ENCODE data around the gene HUNK.

DNA sequence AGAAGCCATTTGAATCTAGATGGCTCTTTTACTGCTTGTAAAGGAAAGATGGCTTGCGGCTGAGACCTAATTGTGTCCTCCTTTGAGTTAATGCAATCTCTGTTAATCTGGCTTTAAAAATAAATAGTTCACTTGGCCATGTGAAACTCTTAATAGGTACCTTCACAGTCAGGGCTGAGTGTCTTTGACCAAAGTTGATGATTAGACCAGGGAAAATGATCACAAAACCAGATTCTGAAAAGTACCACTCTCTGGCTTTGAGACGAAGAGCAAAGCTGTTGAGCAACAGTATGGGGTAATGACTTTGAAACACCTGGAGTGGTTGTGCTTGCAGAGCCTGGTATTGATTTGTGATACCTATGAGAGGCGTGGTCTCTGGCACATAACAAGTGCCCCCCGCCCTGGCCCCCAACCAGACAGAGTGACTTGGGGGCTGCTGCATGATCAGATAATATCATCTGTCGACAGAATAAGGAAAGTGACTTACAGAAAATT lies 4.7 kb downstream of the HUNK start:
- TF ChIP-seq, protein P1, sequence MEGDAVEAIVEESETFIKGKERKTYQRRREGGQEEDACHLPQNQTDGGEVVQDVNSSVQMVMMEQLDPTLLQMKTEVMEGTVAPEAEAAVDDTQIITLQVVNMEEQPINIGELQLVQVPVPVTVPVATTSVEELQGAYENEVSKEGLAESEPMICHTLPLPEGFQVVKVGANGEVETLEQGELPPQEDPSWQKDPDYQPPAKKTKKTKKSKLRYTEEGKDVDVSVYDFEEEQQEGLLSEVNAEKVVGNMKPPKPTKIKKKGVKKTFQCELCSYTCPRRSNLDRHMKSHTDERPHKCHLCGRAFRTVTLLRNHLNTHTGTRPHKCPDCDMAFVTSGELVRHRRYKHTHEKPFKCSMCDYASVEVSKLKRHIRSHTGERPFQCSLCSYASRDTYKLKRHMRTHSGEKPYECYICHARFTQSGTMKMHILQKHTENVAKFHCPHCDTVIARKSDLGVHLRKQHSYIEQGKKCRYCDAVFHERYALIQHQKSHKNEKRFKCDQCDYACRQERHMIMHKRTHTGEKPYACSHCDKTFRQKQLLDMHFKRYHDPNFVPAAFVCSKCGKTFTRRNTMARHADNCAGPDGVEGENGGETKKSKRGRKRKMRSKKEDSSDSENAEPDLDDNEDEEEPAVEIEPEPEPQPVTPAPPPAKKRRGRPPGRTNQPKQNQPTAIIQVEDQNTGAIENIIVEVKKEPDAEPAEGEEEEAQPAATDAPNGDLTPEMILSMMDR (IDR thresholded peaks at IDR 0.05; ENCODE audit: insufficient read depth, low read depth, low read length), result no peak
- no peak for TF ChIP-seq EZH2 (IDR thresholded peaks at IDR 0.05; ENCODE audit: insufficient read depth, low read length)

All from astrocyte (in vitro differentiated cells and primary cell).